CMK (cell line): ENCODE data around the gene SLC37A4.
"Not testable (repeated sequence)": the region's sequence is repeated elsewhere in the genome, so short reads cannot be mapped to it uniquely, and the experiment has no call there.

Experiments
- DNase-seq: peaks from one replicate; pipeline ENCODE4 v3.0.0-alpha.2; 2010; ENCODE audit warnings: low read depth

Gene SLC37A4

DNA sequence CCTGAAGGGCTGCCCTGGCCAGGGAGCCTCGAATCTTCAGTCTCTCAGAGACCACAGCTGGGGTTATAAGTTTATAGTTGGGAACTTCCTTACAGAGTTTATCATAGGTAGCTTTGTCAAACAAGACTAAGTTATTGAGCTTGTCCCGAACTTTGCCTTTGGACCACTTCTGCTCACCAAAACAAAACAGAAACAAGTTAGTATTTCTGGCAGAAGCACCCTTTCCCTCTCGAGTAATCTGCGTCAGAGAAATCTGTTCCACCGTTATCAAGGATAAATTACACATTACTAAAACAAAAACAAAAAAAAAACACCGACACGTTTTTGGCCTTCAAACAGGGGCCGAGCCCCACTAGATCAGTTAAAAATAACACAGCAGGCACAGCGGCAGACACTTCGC lies 13.3 kb downstream of the SLC37A4 start:
- not testable (repeated sequence) for DNase-seq

DNA sequence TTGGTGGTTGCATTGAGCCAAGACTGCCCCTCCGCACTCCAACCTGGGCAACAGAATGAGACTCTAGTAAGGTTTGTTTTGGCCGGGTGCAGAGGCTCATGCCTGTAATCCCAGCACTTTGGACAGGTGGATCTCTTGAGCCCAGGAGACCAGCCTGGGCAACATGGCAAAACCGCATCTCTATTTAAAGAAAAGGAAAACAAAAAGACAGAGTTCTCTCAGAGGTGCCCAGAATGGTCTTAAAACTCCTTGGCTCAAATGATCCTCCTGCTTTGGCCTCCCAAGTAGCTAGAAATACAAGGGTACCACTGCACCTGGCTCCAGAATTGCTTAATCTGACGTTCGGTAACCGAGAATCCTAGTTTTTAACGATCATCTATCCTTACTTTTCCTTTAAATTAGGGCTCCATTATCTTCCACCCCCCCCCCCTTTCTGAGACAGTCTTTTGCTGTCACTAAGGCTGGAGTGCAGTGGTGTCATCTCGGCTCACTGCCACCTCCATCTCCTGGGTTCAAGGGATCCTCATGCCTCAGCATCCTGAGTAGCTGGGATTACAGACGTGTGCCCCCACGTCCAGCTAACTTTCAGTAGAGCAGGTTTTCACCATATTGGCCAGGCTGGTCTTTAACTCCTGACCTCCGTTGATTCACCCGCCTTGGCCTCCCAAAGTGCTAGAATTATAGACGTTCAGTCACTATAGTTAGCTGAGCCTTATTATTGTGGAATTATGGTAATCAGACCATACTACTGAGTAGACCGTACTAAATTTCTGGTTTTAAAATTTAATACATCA lies 14.3 kb downstream of the SLC37A4 start:
- no peak for DNase-seq

DNA sequence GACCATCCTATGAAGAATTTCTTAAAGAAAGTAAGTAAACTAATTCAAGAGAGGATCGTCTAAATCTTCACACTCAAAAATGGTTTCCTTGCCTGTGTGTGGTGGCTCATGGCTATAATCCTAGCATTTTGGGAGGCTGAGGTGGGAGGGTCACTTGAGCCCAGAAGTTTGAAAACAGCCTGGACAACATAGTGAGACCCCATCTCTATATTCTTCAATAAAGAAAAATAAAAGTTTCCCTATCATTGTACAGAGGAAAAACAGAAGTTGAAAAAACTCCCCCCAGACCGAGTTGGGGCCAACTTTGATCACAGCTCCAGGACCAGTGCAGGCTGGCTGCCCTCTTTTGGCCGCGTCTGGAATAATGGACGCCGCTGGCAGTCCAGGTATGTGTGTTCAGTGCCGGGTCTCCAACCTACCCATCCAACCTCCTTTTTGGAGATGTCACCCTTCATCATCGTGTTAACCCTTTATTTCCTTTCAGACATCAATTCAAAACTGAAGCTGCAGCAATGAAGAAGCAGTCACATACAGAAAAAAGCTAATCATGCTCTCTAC lies 15.5 kb downstream of the SLC37A4 start:
- DNase-seq, result no peak

DNA sequence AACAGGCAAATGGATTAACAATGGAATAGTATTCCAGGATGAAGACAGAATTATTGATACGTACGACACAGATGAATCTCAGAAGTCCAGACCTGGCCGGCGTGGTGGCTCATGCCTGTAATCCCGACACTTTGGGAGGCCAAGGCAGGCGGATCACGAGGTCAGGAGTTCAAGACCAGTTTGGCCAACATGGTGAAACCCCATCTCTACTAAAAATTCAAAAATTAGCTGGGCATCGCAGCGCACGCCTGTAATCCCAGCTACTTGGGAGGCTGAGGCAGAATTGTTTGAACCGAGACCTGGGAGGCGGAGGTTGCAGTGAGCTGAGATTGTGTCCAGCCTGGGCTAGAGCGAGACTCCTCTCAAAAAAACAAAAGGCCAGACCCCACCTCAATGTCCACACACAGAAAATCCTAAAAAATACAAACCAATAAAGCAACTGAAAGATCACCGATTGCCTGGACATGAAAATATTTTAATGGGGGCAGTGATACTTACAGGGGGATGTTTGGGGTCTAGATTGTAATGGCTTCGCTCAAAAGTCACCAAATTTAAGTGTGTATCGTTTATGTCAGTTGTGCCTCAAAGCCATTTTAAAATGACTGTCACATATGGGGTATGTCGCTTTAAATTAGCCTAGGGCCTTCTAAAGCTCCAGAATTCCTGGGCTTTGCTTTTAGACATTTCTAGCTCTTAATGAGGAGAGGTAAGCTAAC lies 16.3 kb downstream of the SLC37A4 start:
- DNase-seq, result no peak

DNA sequence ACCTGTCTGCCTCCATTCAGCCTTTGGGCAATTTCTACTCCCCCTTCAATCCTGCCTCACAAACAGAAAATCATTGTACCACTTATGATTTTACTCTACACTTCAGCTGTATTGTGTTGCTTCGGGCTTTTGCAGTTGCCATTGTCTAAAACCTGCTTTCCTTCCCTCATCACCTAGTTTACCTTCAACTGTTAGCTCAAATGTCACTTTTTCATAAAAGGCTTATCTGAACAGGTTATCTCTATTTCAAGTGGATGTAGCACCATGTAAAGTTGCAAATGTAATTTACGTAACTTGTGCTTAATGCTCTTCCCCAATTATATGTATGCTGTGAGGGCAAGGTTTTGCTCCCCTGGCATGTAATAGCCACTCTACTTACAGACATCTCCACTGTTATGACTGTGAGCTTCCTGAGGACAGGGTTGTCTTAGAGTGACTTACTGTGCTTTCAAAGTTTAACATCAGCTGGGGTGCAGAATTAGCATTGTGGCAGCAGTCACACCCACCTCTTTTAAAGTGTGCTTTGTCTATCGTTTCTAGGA lies 18.0 kb downstream of the SLC37A4 start:
- DNase-seq, result no peak

DNA sequence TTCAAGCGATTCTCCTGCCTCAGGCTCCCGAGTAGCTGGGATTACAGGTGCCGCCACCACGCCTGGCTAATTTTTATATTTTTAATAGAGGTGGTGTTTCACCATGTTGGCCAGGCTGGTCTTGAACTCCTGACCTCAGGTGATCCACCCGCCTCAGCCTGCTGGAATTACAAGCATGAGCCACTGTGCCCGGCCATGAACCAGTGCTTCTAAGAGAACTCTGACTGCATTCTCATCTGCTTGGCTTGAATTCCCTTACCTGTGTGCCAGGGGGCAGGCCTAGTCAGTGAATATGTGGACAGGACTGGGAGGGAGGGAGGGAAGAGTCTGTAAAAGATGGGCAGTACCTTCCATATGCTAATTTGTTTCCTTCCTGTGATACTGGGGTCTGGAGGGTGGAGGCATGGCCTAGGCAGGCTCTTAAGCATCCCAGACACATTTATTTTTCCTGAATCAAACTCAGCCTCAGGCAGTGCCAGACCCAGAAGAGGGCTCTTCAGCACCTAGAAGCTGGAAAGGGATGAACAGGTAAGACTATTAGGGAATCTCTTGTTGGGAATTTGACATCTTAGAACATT lies 19.1 kb downstream of the SLC37A4 start:
- DNase-seq, result no peak

DNA sequence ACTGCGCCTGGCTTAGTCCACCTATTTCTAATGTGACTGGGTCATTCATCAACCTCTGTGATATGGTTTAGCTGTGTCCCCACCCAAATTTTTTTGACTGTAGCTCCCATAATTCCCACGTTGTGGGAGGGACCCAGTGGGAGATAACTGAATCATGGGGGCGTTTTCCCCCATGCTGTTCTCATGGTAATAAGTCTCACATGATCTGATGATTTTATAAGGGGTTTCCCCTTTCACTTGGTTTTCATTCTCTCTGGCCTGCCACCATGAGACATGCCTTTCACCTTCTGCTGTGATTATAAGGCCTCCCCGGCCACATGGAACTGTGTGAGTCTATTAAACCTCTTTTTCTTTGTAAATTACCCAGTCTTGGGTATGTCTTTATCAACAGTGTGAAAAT lies 24.0 kb downstream of the SLC37A4 start:
- no peak for DNase-seq

DNA sequence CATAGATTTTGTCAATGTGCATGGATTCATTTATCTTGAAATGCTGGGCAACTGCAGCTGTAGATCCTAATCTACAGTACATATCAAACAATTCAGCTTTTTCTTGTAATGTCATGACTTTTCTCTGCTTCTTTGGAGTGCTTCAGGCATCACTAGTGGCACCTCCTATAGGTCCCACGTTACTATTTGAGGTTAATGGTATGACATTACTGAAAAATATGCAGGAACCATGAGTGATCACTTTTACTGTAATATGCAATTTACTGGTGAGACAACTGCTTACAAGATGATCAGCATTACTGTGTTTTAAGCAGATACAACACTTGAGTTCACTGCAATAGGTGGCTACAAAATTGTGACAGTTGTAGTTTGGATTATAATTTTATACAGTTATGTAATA lies 29.8 kb downstream of the SLC37A4 start:
- DNase-seq, result no peak

DNA sequence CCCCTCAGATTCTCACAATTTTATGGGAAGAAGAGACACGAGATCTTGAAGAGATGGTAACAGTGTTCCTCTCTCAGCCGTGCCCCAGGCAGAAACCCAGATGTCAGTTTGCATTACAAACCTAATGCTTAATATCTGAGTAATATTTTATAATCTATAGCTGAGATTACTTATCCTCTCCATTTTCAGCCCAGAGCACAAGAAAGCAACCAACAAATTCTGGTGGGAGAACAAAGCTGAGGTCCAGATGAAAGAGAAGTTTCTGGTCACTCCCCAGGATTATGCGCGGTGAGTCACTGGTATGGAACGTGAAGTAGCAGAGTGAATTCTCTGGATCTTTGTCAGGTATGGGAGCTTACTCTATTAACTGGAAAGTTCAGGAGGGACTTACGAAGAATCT lies 31.9 kb downstream of the SLC37A4 start:
- DNase-seq, result no peak

DNA sequence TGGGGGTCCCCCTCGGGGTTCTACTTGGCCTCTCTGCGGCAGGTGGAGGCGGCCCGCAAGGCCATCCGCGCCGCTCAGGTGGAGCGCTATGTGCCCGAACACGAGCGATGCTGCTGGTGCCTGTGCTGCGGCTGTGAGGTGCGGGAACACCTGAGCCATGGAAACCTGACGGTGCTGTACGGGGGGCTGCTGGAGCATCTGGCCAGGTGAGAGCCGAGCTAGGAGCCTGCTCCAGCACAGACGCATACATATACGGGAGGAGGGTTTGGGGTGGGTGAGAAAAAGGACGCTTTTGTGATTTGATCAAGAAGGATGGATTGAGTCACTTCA lies 32.3 kb downstream of the SLC37A4 start:
- no peak for DNase-seq

DNA sequence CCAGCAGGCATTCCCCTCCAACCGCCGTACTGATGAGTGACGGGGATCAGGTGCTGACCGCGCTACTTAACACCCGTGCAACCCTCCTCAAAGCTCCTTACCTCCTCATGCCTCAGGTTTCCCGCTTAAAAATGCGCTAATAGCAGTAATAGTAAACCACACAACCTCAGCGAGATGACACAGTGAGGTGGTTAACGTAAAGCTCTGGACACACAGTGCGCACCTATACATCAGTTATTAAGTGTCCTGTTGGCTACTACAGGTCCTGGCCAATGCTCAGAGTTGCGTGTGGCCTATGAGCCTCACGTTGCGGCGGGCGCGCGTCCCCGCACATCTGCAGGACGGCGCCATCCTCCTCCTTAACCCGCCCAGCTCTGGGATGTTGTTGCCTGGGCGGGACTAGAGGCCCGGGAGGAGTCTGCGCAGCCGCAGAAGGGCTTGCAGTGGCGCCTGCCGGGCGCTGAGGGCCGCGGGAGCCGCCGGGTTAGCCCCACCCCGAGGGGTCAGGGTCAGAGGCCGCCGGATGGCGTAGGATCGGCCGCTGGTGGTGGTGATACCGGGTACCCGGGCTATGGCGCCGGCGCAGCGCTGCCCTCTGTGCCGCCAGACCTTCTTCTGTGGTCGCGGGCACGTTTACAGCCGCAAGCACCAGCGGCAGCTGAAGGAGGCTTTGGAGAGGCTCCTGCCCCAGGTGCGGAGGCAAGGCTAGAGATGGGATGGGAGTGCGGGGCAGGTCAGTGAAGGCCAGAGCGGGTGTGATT lies 32.9 kb downstream of the SLC37A4 start, which contains the start of gene CENATAC:
Gene CENATAC, plus strand, starts transcription at position 512 of the 761 bp plus-strand sequence. Its CDS starts 60 bp downstream, at position 572.
- peak; percentile 95 for DNase-seq

DNA sequence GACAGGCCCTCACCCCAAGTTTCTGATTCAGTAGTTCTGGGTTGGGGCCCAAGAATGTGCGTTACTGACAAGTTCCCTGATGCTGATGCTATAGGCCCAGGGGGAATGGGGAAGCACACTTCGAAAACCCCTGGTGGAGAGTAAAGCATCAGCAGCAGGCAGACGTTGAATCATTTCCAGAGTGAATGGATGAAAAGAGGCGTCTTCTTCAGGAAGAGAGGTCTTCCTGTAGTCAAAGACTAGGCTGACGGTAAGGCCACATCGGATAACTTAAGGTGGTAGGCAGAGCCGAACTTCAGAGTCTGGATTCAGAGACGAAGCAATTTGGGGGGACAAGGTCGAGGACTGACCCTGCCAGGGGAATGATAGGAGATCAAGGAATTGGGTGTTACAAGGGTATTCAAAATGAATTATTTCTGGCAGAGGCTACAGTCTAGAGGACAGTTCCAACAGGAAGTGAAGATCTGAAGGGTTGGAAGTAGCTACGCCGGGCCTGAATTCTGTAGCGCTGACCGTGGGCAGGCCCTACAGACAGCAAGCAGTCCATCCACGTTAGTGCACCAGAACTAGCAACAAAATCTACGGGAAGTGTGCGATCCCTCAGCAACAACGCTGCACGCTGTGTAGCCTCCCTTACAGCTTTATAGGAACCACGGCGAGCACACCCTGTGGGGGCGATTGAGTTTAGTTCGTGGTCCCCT lies 33.6 kb downstream of the SLC37A4 start:
- peak; percentile 61 for DNase-seq

DNA sequence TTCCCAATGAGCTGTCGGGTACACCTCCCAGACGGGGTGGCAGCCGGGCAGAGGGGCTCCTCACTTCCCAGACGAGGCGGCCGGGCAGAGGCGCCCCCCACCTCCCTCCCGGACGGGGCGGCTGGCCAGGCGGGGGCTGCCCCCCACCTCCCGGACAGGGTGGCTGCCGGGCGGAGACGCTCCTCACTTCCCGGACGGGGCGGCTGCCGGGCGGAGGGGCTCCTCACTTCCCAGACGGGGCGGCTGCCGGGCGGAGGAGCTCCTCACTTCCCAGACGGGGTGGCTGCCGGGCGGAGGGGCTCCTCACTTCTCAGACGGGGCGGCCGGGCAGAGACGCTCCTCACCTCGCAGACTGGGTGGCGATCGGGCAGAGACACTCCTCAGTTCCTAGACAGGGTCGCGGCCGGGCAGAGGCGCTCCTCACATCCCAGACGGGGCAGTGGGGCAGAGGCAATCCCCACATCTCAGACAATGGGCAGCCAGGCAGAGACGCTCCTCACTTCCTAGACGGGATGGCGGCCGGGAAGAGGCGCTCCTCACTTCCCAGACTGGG lies 39.1 kb downstream of the SLC37A4 start:
- DNase-seq, result not testable (repeated sequence)

DNA sequence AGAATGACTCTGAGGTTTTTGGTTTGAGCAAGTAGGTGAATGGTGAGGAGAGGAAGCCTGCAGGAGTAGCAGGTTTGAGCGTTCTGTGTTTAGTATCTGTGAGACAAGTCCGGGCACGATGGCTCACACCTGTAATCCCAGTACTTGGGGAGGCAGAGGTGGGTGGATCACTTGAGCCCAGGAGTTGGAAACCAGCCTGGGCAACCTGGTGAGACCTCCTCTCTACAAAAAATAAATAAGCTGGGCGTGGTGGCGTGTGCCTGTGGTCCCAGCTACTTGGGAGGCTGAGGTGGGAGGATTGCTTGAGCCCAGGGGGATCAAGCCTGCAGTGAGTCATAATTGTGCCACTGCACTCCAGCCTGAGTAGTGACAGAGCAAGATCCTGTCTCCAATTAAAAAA lies 42.4 kb downstream of the SLC37A4 start:
- DNase-seq, result no peak

DNA sequence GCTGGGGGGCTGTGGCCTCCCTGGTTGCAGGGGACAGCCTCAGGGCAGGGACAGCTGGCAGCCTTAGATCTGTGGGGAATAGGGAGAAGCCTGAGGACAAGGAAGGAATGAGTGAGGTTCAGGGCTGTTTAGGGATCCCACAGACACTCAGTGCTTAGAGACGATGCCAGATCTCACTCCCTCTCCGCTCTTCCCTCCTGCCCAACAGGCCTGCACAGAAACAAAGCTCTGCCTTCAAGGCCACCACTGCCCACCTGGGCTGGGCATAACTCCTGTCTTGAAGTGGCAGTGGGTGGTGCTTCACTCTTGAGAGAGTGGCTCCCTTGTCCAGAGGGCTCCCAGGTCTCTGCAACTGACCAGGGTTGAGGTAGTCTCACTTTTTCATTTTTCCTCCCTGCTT lies 45.9 kb downstream of the SLC37A4 start:
- no peak for DNase-seq

DNA sequence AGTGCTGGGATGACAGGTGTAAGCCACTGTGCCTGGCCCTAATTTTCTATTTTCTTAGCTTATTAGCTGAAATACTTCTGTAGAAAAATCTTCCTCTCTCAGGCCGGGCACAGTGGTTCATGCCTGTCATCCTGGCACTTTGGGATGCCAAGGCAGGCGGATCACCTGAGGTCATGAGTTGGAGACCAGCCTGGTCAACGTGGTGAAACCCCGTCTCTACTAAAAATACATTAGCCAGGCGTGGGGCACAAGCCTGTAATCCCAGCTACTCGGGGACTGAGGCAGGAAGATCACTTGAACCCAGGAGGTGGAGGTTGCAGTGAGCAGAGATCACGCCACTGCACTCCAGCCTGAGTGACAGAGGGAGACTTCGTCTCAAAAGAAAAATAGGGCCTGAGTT lies 46.3 kb downstream of the SLC37A4 start:
- DNase-seq, result not testable (repeated sequence)

DNA sequence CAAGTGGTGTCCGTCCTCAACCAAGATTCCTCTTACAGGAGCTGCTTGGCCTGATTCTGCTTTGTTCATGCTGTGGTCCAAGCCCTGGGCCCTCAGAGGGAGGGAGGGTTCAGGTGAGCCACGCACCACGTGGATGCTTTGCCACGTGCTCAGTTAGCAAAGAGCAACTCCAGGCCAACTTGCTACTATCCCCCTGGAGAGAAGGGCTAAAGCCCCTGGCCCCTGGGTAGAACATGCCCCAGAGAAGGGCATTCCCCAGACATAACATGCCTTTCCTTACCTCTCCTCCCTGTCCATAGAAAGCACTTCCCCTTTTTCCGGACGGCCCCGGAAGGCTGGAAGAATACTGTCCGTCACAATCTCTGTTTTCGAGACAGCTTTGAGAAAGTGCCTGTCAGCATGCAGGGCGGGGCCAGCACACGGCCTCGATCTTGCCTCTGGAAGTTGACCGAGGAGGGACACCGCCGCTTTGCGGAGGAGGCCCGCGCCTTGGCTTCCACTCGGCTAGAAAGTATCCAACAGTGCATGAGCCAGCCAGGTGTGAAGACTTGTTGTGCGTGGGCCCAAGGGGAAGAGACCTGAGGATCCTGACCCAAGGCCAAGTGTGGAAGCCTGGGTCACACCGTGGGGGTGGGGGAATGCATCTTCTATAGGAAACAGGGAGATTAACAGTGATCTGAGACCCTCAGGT lies 50.3 kb downstream of the SLC37A4 start:
- no peak for DNase-seq

DNA sequence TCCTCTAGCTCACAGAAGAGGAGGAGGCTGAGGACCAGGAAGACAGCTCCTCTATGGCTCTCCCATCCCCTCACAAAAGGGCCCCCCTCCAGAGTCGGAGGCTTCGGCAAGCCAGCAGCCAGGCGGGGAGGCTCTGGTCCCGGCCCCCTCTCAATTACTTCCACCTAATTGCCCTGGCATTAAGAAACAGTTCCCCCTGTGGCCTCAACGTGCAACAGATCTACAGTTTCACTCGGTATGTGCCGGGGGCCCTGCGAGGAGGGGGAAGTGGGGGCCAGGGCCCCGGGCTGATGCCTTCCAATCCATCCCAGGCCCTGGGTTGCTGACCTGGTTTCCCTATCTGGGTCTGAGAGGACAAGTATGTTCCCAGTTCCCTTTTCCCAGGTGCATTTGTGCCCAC lies 51.2 kb downstream of the SLC37A4 start:
- DNase-seq, result no peak

DNA sequence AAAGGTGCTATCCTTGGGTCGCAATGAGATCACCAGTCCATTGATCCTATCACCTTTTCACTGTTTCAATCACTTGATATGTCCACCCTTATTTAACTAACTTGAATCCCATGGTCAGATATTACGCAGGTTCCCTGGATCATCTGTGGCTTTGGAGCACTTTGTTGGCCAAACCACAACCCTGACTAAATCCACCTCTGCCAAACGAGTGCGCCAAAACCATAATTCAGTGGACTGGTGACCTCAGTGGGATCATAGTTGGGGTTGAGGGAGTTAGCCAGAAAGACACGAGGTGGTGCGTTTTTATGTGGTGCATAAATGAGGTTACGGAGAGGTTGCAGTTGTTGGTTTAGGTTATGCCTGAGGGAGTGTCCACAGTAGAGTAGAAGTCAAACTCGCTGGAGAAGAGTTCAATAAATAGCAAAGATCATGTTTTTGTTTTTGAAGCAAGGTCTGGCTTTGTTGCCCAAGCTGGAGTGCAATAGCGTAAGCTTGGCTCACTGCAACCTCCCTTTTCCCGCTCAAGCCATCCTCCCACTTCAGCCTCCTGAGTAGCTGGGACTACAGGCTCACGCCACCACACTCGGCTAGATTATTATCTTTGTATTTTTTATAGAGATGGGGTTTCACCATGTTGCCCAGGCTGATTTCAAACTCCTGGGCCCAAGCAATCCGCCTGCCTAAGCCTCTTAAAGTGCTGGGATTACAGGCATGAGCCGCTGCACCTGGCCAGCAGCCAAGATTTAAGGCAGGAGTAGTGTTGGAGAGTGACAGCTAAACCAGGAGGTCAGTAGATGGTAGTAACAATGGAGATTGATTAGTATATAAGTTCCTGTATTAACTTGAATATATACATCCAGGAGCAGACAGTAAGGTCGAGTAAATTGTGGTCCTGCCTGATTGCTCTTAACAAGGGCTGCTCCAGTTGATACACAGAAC lies 54.6 kb downstream of the SLC37A4 start:
- no peak for DNase-seq
